OCI-LY3 (cell line): ENCODE measurements around the gene LRCH1.

Experiments used
- H2AFZ ChIP-seq: fragments of 200-600, 300-600 bp; shearing (Covaris generic); 2 replicates; pipeline ENCODE4 v1.6.0; 2014; ENCODE audit warnings: antibody characterized with exemption, low read depth, low read length
- H3K27ac ChIP-seq: fragments of 200-600, 300-600 bp; sonication (generic); 2 replicates; pipeline ENCODE4 v1.5.1; 2014; ENCODE audit warnings: mild to moderate bottlenecking, low read length, moderate library complexity, mixed read lengths
- H3K27me3 ChIP-seq: fragments of 200-600, 300-600 bp; sonication (generic); 2 replicates; pipeline ENCODE4 v1.6.1; 2014; ENCODE audit warnings: low read depth, low read length, mixed read lengths
- H3K36me3 ChIP-seq: fragments of 200-600, 300-600 bp; sonication (generic); replicated peaks from 2 replicates; pipeline ENCODE3; 2014; ENCODE audit warnings: low read depth, low read length, mixed read lengths
- H3K4me1 ChIP-seq: fragments of 300-600, 200-600 bp; sonication (generic); 2 replicates; pipeline ENCODE4 v1.6.1; 2014; ENCODE audit warnings: low read length, mixed read lengths
- H3K4me2 ChIP-seq: fragments of 200-600, 300-600 bp; sonication (generic); 2 replicates; pipeline ENCODE4 v1.6.1; 2014; ENCODE audit warnings: low read length, mixed read lengths
- H3K4me3 ChIP-seq: fragments of 300-600, 200-600 bp; sonication (generic); 2 replicates; pipeline ENCODE4 v1.5.1; 2014; ENCODE audit warnings: antibody characterized with exemption, mild to moderate bottlenecking, low read length, moderate library complexity
- H3K79me2 ChIP-seq: fragments of 300-600, 200-600 bp; shearing (Covaris generic); 2 replicates; pipeline ENCODE4 v1.6.1; 2014; ENCODE audit warnings: mild to moderate bottlenecking, low read length, mixed read lengths
- H3K9ac ChIP-seq: fragments of 300-600, 200-600 bp; shearing (Covaris generic); 2 replicates; pipeline ENCODE4 v1.6.0; 2014; ENCODE audit warnings: mild to moderate bottlenecking, low read length, moderate library complexity
- H3K9me3 ChIP-seq: fragments of 200-600, 300-600 bp; shearing (Covaris generic); 2 replicates; pipeline ENCODE4 v1.6.1; 2014; ENCODE audit warnings: low read length, mixed read lengths; ENCODE audit not compliant: insufficient read depth
- H4K20me1 ChIP-seq: fragments of 200-600, 300-600 bp; sonication (generic); 2 replicates; pipeline ENCODE4 v1.6.1; 2016; ENCODE audit warnings: low read length, mixed read lengths; ENCODE audit not compliant: insufficient read depth
- EZH2phosphoT487 ChIP-seq: fragments of 200-600 bp; shearing (Covaris generic); IDR thresholded peaks from 2 replicates; pipeline ENCODE4 v1.6.1; 2018; ENCODE audit warnings: antibody characterized with exemption, mixed run types, low read depth
- TF ChIP-seq, protein P1 (sequence below): fragments of 200-600, 300-600 bp; sonication (generic); IDR thresholded peaks from 2 replicates; pipeline ENCODE4 v1.5.1; 2014; ENCODE audit warnings: antibody characterized with exemption, low read length, low read depth

The LRCH1 gene

DNA sequence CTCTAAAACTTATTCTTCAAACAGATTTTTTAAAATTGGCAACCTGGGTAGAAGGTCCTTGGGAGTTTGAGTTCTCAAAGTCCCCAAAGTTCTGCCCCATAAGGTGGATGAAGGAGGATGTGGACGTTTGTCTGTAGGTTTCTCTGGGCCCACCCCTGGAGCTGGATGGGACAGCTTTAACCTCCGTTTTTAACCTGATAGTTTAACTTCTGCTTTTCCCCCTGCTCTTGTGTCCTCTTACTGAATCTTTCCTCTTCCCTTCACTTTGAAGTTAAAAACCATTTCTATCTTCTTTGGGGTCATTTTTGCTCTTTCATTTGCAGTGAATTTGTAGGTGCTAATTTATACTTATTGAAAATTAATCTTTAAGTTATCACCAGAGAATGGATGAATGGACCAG lies 164.9 kb downstream of the LRCH1 start:
- Histone ChIP-seq H3K4me2 (no peak overlapping the region), H3K9me3 (no peaks in the 10 kb centered on the region), H3K27ac (no peak overlapping the region), H3K79me2 (no peaks in the 10 kb centered on the region), H3K27me3 (no peaks in the 10 kb centered on the region), H3K4me1 (peaks cover 6% of the 10 kb centered on the region), H3K4me3 (no peak overlapping the region), H3K9ac (no peak overlapping the region), H3K36me3 (peaks cover 12% of the 10 kb centered on the region), H2AFZ (no peak overlapping the region), H4K20me1 (no peaks in the 10 kb centered on the region)
- no peak for TF ChIP-seq EZH2phosphoT487
- TF ChIP-seq, protein P1, sequence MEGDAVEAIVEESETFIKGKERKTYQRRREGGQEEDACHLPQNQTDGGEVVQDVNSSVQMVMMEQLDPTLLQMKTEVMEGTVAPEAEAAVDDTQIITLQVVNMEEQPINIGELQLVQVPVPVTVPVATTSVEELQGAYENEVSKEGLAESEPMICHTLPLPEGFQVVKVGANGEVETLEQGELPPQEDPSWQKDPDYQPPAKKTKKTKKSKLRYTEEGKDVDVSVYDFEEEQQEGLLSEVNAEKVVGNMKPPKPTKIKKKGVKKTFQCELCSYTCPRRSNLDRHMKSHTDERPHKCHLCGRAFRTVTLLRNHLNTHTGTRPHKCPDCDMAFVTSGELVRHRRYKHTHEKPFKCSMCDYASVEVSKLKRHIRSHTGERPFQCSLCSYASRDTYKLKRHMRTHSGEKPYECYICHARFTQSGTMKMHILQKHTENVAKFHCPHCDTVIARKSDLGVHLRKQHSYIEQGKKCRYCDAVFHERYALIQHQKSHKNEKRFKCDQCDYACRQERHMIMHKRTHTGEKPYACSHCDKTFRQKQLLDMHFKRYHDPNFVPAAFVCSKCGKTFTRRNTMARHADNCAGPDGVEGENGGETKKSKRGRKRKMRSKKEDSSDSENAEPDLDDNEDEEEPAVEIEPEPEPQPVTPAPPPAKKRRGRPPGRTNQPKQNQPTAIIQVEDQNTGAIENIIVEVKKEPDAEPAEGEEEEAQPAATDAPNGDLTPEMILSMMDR, result no peak

DNA sequence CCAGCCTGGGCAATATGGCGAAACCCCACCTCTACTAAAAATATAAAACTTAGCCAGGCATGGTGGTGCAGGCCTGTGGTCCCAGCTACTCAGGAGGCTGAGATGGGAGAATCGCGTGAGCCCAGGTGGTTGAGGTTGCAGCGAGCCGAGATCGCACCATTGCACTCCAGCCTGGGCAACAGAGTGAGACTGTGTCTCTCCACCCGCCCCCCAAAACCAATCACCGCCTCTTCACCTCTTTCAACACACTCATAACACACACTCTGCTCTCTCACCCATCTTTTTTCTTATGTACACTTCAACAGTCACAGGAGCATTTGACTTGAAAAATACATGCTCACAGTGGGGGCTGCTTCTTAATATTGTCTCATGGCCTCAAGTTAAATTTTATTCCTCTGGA lies 167.2 kb downstream of the LRCH1 start:
- H3K9ac ChIP-seq, result no peak overlapping the region
- TF ChIP-seq, protein P1, result no peak
- TF ChIP-seq EZH2phosphoT487, result no peak
- no peak overlapping the region for H3K4me3 ChIP-seq
- no peak overlapping the region for H3K4me2 ChIP-seq
- no peak overlapping the region for H3K27ac ChIP-seq
- H2AFZ ChIP-seq, result no peak overlapping the region
- peaks cover 25% of the 10 kb centered on the region for H3K36me3 ChIP-seq
- no peaks in the 10 kb centered on the region for H3K27me3 ChIP-seq
- no peaks in the 10 kb centered on the region for H3K79me2 ChIP-seq
- H3K4me1 ChIP-seq, result peaks cover 6% of the 10 kb centered on the region
- H4K20me1 ChIP-seq, result no peaks in the 10 kb centered on the region
- no peaks in the 10 kb centered on the region for H3K9me3 ChIP-seq

DNA sequence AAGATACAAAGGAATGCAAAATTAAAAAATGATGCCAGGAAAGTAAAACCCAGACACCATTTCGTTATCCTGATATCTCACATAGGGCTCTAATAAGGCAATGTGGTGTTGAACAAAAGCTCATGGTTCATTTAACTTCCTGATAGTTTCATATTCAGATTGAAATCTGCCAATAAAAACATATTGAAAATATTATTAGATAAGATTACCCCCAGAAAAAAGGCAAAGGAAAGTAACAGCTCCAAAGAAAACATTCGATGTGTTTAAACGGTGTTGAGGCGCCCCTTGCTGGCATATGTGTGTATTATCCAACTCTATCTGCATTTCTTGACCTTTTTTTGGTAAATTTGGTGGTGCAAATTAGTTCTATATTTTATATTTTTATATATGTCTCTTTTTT lies 168.1 kb downstream of the LRCH1 start:
- H3K79me2 ChIP-seq, result no peaks in the 10 kb centered on the region
- no peaks in the 10 kb centered on the region for H3K9me3 ChIP-seq
- H3K36me3 ChIP-seq, result peaks cover 31% of the 10 kb centered on the region
- H2AFZ ChIP-seq, result no peak overlapping the region
- no peak overlapping the region for H3K4me3 ChIP-seq
- TF ChIP-seq EZH2phosphoT487, result no peak
- TF ChIP-seq, protein P1, result peak; percentile 83
- H4K20me1 ChIP-seq, result no peaks in the 10 kb centered on the region
- no peak overlapping the region for H3K4me2 ChIP-seq
- no peak overlapping the region for H3K9ac ChIP-seq
- H3K27ac ChIP-seq, result no peak overlapping the region
- H3K4me1 ChIP-seq, result peaks cover 6% of the 10 kb centered on the region
- no peaks in the 10 kb centered on the region for H3K27me3 ChIP-seq

DNA sequence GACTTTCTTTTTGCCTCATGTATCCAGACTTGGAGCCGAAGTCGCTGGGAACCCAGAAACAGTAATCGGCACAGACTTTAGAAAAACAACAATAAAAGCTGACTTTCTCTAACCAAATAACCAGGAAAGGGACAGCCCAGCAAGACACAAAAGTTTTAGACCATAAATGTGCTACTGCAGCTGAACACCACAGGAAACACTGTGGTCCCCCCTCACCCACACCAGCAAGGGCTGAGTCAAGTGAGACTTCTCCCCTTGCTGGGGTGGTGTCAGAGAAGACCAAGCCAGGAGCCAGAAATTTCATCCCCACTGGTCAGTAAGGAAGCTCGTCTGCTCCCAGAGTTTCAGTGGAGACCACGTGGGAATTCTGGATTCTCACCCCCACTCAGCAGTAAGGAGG lies 173.4 kb downstream of the LRCH1 start:
- no peak overlapping the region for H3K4me2 ChIP-seq
- H2AFZ ChIP-seq, result no peak overlapping the region
- no peak overlapping the region for H3K4me3 ChIP-seq
- H4K20me1 ChIP-seq, result no peaks in the 10 kb centered on the region
- H3K36me3 ChIP-seq, result peaks cover 57% of the 10 kb centered on the region
- no peak for TF ChIP-seq EZH2phosphoT487
- TF ChIP-seq, protein P1, result no peak
- no peaks in the 10 kb centered on the region for H3K79me2 ChIP-seq
- no peak overlapping the region for H3K27ac ChIP-seq
- no peaks in the 10 kb centered on the region for H3K9me3 ChIP-seq
- H3K4me1 ChIP-seq, result no peaks in the 10 kb centered on the region
- H3K9ac ChIP-seq, result no peak overlapping the region
- no peaks in the 10 kb centered on the region for H3K27me3 ChIP-seq
